ENCODE data around the gene BCL6.
A peak's percentile ranks its signal among the peaks of the same experiment; 100 is the strongest.

The BCL6 gene

DNA sequence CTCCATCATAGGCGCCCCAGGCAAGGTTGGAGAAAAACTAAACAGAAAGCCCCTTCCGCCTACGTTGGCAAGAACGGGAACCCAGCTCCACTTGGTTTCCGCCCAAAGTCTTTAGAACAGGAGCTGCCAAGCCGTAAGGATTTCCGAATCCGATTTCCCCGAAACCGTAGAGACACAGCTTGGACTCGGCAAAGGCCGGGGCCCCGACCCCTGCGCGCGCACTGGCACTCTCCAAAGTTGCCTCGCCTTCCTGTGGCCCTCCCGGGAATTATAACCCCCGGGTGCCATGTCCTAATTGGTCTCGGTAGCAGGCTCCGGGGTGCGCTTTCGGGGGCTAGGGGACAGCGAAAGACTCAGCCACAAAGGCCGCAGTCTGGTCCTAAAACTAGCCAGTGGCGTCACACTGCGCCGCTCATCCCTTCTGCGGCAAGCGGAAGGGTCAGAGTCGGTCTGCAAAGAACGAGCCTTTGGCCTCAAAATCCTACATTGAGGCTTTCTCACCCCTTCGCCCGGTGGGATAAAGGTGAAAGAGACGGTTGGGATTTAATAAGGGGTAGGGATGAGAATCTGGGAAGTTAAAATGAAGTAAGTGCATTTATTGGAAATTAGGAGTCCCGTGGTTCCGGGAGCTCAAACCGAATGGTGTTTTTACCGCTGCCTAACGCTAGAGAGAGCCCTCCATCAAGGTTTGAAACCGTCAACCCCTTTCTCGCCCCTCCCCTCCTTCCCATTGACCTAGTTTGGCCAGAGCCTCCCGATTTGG is 6.8 kb downstream of the BCL6 start:
- DNase-seq = peak; percentile 93

DNA sequence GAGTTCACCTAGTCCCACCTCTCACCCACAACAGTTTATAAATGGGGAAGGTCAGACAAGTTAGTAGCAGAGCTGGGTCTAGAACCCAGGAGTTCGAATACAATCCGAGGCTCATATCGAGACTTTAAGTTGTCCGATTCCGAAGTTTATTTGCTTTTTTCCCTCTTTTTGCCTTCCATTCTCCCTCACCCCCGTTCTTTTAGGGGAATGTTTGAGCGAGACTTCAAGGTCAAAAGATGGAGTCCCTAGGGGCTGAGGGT is 7.3 kb downstream of the BCL6 start:
- no peak for DNase-seq

DNA sequence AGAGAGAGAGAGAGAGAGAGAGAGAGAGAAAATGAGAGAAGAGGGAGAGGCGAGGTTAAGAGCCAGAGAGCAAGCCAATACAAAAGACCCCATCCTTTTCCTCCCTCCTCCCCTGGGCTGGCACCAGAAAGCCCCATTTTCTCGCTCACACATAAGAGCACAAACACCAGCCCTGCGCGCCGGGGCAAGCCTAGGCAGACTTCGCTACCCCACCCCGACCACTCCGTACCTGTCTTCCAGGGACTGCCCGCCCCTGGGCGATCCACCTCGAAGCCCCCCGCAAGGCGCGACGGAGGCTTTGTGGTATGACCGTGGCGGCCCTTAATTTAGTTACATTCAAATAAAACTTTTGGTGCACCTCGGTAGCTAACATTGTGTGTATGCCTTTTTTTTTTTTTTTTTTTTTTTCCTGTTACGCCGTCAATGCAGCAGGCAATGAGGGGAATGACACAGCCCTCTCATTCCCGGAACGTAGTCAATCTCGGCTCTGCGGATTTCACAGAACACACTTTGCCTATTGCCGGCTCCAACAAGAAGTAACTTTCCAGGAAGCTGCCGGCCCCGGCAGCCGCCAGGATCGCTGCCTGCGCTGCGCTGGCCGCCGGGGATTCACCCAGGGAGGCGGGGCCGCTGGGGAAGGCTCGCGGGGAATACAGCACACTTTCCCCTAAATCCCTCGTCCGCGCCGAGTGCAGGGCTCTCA is 7.7 kb downstream of the BCL6 start:
- DNase-seq = peak; percentile 46

DNA sequence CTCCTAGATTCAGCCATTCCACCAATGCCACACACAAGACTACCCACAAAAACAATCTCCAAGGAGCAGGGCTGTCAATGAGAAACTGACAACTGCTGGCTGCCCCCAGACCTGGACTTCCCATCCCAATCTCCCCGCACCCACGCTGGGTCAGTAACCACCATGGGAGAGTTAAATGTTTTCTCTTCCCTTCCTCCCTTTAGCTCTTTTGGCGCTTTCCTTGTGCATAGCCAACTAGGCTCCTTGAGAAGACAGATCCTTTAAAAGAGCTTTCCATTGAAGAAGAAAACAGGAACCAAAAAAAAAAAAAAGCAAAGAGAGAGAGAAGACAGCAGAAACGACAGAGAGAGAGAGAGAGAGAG is 8.3 kb downstream of the BCL6 start:
- DNase-seq = no peak

GRCh38 chr3:187736418-187736871 is 8.8 kb downstream of the BCL6 start:
- DNase-seq = no peak

GRCh38 chr3:187735837-187736236 is 9.4 kb downstream of the BCL6 start:
- no peak for DNase-seq

DNA sequence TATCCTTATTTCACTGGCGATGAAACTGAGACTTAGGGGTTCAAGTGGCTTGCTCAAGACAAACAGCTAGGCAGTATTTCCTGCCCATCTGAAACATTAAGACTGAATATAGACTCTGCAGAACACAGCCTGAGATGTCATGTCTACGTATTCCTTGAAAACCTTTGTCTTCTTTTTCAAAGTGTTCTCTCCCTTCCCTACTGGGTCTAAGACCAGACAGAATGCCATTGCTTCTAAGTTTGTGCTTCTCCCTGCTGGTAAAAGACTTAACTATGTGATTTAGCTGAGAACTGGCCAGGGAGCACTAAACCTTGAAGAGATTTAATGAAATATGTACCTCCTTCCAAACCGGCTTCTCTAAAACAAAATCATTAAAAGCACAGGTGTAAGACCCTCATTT is 9.9 kb downstream of the BCL6 start:
- DNase-seq = no peak

DNA sequence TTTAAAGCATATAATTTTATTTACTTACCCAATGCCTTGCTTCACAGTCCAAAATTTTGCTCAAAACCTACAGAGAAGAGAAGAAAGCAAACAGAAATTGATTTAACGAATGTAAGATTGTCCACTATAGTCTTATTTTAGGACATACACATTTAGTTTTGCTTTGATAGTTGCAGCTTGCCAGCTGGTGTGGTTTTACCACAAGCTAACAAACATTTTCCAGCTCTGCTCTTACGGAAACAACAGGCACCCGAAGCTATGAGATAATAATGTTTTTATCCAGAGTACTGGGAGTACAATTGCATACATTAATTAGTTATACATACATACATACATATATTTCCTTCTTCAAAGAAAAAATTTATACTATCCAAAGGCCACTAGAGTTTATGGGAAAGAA is 10.4 kb downstream of the BCL6 start:
- no peak for DNase-seq

DNA sequence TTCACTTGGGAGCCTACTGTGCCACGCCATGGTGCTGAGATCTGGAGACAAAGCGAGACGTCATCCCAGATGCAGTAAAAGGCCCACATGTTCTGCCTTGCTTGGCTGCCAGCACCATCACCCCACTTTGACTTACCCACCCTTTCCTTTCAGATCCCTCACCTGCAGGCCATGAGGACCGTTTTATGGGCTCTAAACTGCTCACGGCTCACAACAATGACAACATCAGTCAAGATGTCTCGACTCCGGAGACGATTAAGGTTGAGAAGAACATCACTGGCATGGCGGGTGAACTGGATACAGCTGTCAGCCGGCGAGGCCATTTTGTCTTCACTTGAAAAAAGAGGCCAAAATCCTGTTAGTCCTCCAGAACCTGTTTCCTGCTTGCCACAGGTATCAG is 11.9 kb downstream of the BCL6 start:
- DNase-seq = no peak

DNA sequence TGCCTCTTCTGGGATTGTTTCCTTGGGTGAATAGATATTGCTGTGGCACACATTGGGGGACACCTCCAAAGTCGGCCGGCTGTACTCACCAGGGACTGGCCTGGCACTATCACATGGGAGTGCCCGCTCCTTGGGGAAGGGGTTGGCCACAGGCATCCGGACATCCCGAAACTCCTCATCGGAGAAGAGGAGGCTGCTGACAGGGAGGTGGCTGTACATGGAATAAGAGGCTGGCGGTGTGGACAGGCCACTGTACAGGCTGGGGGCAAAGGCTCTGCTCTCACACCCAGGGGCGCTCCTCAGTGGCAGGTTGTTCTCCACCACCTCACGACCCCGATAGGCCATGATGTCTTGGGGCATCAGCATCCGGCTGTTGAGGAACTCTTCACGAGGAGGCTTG is 15.7 kb downstream of the BCL6 start:
- DNase-seq = no peak

DNA sequence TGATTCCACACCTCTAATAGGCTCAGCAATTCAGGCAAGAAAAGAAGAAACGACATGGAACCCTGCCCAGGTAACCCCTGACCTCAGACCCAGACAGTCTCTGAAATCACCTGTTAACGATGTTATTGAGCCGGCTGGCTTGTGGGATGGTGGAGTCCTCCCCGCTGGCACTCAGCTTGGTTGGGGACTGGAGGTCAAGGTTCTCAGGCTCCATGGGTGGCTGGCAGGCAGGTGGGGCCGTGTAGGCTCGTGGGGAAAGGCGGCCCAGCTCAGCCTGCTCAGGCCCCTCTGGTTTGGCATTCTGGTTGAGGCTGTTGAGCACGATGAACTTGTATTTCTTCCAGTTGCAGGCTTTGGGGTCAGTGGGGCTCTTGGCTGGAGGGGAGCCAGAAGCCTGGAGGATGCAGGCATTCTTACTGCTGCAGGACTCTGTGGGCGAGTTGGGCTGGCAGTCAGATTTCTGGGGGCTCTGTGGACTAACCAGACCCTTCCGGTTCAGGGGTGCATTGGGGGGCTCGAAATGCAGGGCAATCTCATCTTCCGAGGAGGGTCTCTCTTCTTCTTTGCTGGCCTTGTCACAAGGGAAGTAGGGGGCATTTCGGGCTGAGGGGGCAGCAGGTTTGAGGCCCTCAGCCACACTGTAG is 16.2 kb downstream of the BCL6 start:
- DNase-seq = no peak

DNA sequence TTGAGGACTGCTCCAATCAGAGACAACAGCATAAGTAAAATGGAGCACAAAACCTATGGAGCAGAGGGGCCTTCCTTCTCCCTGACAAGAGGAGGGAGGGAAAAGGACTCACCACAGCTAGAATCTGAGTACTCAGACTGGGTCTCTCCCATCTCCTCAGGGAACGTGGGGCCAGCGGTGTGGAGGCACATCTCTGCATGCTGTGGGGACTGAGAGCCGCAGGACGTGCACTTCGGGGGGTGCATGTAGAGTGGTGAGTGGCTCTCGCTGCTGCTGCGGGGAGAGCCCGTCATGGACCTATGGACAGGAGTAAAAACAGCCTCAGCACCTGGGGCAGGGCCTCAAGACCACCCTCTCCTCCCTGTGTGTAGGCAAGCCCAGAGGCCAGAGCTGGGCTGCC is 17.0 kb downstream of the BCL6 start:
- DNase-seq = no peak

DNA sequence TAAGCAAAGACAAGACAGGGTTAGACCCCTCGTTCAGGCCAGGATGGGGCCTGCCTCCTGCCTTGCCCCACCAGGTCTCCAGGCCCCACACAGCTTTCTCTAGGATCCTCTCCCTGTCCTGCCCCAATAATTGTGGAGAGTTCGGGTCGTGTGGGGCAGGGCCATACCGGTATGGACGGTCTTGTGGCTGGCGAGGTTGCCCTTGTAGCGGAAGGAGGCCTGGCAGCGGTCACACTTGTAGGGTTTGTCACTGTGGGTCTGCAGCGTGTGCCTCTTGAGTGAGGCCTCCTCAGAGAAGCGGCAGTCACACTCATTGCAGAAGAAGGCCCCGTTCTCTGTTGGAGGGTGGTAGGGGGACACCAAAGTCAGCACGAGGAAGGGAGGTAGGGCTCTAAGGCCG is 18.7 kb downstream of the BCL6 start:
- no peak for DNase-seq

- DNase-seq = no peak
These were observed 19.5 kb downstream of the BCL6 start for GRCh38 chr3:187725653-187726370.

DNA sequence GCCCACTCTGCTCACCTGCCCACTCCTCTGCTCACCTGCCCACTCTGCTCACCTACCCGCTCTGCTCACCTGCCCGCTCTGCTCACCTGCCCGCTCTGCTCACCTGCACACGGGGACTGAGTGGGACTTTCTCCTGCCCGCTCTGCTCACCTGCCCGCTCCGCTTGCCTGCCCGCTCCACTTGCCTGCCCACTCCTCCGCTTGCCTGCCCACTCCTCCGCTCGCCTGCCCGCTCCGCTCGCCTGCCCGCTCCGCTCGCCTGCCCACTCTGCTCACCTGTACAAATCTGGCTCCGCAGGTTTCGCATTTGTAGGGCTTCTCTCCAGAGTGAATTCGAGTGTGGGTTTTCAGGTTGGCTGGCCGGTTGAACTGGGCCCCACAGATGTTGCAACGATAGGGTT is 20.0 kb downstream of the BCL6 start:
- DNase-seq = no peak

DNA sequence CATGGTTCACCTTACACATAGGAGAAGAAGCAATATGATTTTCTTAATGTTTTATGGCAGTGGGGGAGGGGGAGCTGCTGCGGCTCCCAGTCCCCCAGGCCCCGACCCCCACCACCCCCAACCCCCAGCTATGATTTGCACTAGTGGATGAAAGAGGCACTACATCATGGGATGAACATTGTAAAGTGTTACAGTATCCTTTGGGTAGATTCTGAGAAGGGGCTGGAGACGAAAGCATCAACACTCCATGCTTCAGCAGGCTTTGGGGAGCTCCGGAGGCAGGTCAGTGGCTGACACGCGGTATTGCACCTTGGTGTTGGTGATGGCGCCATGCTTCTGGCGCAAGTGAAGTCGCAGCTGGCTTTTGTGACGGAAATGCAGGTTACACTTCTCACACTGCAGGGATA is 23.1 kb downstream of the BCL6 start:
- no peak for DNase-seq

- DNase-seq = no peak
These were observed 24.2 kb downstream of the BCL6 start for GRCh38 chr3:187721055-187721454.

DNA sequence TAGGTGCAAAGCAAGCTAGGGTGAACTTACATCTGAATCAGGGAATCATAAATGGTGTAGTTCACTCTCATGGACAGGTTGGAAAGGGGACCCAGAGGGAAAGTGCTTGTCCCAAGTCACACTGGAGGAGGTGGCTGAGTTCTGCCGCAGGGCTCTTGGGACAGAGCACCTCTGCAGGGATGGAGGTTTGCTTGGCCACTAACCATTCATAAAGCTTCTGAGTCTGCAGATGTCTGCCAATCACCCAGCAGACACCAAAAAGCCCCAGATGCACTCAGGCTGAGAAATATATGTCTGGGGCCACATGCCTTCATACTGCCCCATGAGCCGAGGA is 25.0 kb downstream of the BCL6 start:
- no peak for DNase-seq

DNA sequence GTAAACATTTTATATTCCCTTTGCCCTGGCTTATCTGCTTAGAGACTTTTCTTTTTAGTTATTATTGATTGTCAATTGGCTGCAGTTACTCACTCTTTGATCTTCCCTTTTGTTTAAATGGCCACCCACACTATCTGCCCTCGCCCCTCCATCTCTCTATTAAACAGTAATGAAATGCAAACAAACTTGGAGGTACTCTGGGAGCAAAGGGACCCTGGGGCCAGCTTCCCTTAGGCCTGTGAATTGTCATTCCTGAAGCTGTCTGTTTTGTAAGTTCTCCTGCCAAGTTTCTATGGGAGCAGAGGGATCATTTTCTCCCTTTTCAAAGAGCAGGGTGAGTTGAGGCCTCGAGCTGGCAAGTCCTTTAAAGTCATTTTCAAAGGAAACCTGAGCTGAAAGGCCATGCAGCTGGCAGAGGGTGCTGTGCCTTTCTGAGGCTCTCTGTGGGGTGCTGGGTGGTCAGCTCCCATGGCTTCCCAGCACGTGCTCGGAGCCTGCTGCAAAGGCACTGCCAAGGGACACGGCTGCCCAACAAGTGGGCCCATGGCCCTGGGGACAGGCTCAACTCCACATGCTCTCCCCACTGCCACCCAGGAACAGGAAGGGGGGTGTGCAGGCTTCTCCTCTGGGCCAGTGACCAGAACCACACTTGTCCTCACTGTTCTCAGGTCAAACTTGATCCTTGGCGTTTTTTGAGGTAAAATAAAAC is 25.5 kb downstream of the BCL6 start:
- DNase-seq = no peak

DNA sequence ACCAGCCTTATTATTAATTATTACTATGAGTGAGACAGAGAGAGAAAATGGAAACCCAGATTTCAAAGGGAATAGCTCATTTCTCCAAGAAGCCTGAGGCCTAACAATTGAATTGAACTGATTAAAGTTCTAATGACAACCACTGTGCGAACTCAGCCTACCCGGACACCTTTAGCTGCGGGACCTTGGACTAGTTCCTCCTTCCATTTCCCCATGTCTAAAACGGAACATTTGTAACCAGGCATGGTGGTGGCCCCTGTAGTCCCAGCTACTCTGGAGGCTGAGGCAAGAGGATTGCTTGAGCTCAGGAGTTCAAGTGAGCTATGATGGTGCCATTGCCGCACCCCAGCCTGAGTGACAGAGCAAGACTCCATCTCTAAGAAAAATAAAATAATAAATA is 26.5 kb downstream of the BCL6 start:
- no peak for DNase-seq

DNA sequence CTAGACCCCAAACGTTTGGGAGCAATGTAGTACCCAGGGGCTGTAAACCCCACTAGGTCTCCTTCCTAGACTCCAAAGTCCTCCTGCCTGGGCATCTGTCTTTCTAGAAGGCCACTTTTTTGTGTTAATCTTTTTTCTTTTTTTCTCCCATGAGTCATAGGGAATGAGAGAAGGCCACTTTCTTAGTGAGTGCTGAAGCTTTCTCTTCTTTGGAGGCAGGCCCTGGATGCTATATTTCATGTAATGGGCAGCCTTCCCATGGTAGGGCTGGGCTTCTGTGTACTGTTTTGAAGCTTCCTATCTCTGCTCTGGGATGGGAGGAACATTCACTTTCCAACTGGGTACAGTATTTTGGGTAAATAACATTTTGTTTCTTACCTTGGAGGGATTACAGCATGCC is 27.7 kb downstream of the BCL6 start:
- no peak for DNase-seq

GRCh38 chr3:187714404-187714979 is 30.8 kb downstream of the BCL6 start:
- DNase-seq = peak; percentile 52

GRCh38 chr3:187713504-187713903 is 31.8 kb downstream of the BCL6 start:
- no peak for DNase-seq
